Pancreas (tissue), 10 donors: ENCODE measurements around the gene TAF5L. TPM values are rescaled to one million over a fixed set of nuclear protein-coding genes. Genes with fewer than 3 reads are reported as not detected.
"Not testable (repeated sequence)": the region's sequence is repeated elsewhere in the genome, so short reads cannot be mapped to it uniquely, and the experiment has no call there.

Source experiments
- ATAC-seq, 4 donors: fragments of 200-7000 bp; cut with Tn5 transposase; one replicate each; pipeline versions ENCODE4 v1.8.0 to v1.9.1; 2020; ENCODE audit warnings: mild to moderate bottlenecking in 4 of 4, moderate library complexity in 4 of 4
- DNase-seq, 6 donors: peaks; one replicate each; pipeline ENCODE4 v3.0.0-alpha.2; 2020
- FAIRE-seq: peaks from 2 replicates; lab custom pipeline; 2012; peaks lifted over from hg19 to GRCh38; lab: Jason Lieb, UNC
- H3K27ac ChIP-seq, 4 donors: fragments of 200-600 bp; sonication (generic); 1 replicate in 3 of 4; 2 replicates in 1 of 4; pipeline versions ENCODE4 v1.5.0 to v1.8.0; 2020
- H3K27me3 ChIP-seq, 4 donors: fragments of 200-600 bp; one replicate each; pipeline ENCODE4 v1.8.0; 2021
- H3K36me3 ChIP-seq, 3 donors: fragments of 200-600 bp; sonication (generic) in 1 of 3; one replicate each; pipeline versions ENCODE4 v1.5.0 to v1.8.0; 2020 to 2021
- H3K4me1 ChIP-seq, 3 donors: fragments of 200-600 bp; one replicate each; pipeline ENCODE4 v1.8.0; 2021
- H3K4me3 ChIP-seq, 4 donors: fragments of 200-600 bp; sonication (generic) in 2 of 4; one replicate each; pipeline versions ENCODE4 v1.5.0 to v1.8.0; 2020 to 2021
- H3K9me3 ChIP-seq, 4 donors: fragments of 200-600 bp; one replicate each; pipeline ENCODE4 v1.8.0; 2021
- CTCF ChIP-seq, 4 donors: fragments of 200-600 bp; sonication (generic) in 3 of 4; IDR thresholded peaks; one replicate each; pipeline versions ENCODE4 v1.5.0 to v1.8.0; 2021; ENCODE audit warnings: antibody characterized with exemption in 4 of 4
- WGBS, 2 donors: extraction: QIAGEN DNeasy Blood & Tissue Kit; methylation state at CpG; one replicate each; pipeline ENCODE4 v1.1.7; 2013; 5-methylcytosine and 5-hydroxymethylcytosine counted together
- intact Hi-C, 3 donors: fragments of 100-400 bp; cut with DNase I; formaldehyde crosslinking; loops; one replicate each; pipeline versions ENCODE4 v1.11.1 to v1.14.2; 2022
- polyA plus RNA-seq, 2 donors: library from polyadenylated mRNA; stranded (reverse); fragments of 200-250 nt; gene quantifications; one replicate each; pipeline ENCODE4 v1.2.3, GENCODE V29; 2013
- total RNA-seq, 6 donors: library from RNA; stranded (reverse); fragmentation: NEBNext Ultra II Directional in 4 of 6; extraction: Animal tissue kit (Norgen Biotek cat#: 25700) in 4 of 6; gene quantifications; one replicate each; pipeline versions ENCODE4 v1.2.1 to v1.2.4, GENCODE V29; 2021 to 2023
- donor health status: healthy with polysubstance abuse.
- donor health status: DM: no; HTN: no; CAD: no; lungs with moderate emphysema.
- donor health status: DM: no; HTN: no; CAD: no.
- donor health status: control.
- donor health status: control.
- donor health status: Bipolar disorder and iron deficiency.
- donor health status: DM: yes; HTN: yes; CAD: no.
- donor health status: DM: no; HTN: no; CAD: no.
- donor health status: DM: no; HTN: no; CAD: no.
- donor health status: DM: yes; HTN: yes; CAD: no.

Gene TAF5L
- total and polyA plus RNA-seq, 8 donors, result 4.4 to 9.5 (median 7.1) TPM

- intact Hi-C loops, result no loop called here
- TF ChIP-seq CTCF (IDR thresholded peaks at IDR 0.05), result no peak
- Histone ChIP-seq H3K4me3 (no peak overlapping the region), H3K27me3 (no peaks in the 10 kb centered on the region), H3K9me3 (no peaks in the 10 kb centered on the region), H3K36me3 (peaks cover 0 to 31% (median 6%) of the 10 kb centered on the region in 3 donors), H3K27ac (peak overlapping the region in 2 of 4 donors; percentile 21 to 47), H3K4me1 (no peaks in the 10 kb centered on the region)
- DNase-seq, result peak in 3 of 6 donors; percentile 11 to 18 (median 15)
- FAIRE-seq, result peak; percentile 56
- peak in 3 of 4 donors; percentile 46 to 72 (median 63) for ATAC-seq
- WGBS, 2 donors, result 78 to 85% methylated on average over 7 of the region's 7 CpGs
Measured at GRCh38 chr1:229596925-229597699, 28.8 kb downstream of the TAF5L start.

GRCh38 chr1:229595876-229596275, 30.0 kb downstream of the TAF5L start:
- H3K27ac ChIP-seq, ATAC-seq, H3K27me3 ChIP-seq, H3K4me3 ChIP-seq, H3K9me3 ChIP-seq, intact Hi-C loops, H3K4me1 ChIP-seq, DNase-seq, FAIRE-seq: not testable (repeated sequence)
- WGBS, 2 donors, result 96 to 97% methylated on average over 7 of the region's 7 CpGs
- peaks cover 0 to 22% (median 6%) of the 10 kb centered on the region in 3 donors for H3K36me3 ChIP-seq

- DNase-seq, result peak in 1 of 6 donors; percentile 47
- Histone ChIP-seq H3K4me3 (no peak overlapping the region), H3K9me3 (no peaks in the 10 kb centered on the region), H3K27ac (no peak overlapping the region), H3K36me3 (peaks cover 0 to 18% (median 6%) of the 10 kb centered on the region in 3 donors), H3K27me3 (no peaks in the 10 kb centered on the region), H3K4me1 (no peaks in the 10 kb centered on the region)
- intact Hi-C loops, result no loop called here
- ATAC-seq, result no peak
- no peak for FAIRE-seq
- WGBS, 2 donors, result 93 to 94% methylated on average over 34 of the region's 34 CpGs
- TF ChIP-seq CTCF (IDR thresholded peaks at IDR 0.05), result no peak
Measured at GRCh38 chr1:229594227-229595008, 31.5 kb downstream of the TAF5L start.

GRCh38 chr1:229593800-229594199, 32.1 kb downstream of the TAF5L start:
- Histone ChIP-seq H3K9me3 (no peaks in the 10 kb centered on the region), H3K27ac (no peak overlapping the region), H3K36me3 (peaks cover 0 to 18% (median 6%) of the 10 kb centered on the region in 3 donors), H3K4me1 (no peaks in the 10 kb centered on the region), H3K27me3 (no peaks in the 10 kb centered on the region), H3K4me3 (no peak overlapping the region)
- no peak for FAIRE-seq
- intact Hi-C loops, result no loop called here
- TF ChIP-seq CTCF (IDR thresholded peaks at IDR 0.05), result no peak
- DNase-seq, result no peak
- ATAC-seq, result no peak
- 80 to 94% methylated on average over 12 of the region's 12 CpGs for WGBS, 2 donors

GRCh38 chr1:229590119-229590518, 35.8 kb downstream of the TAF5L start:
- Histone ChIP-seq H3K4me1 (no peaks in the 10 kb centered on the region), H3K9me3 (no peaks in the 10 kb centered on the region), H3K27me3 (no peaks in the 10 kb centered on the region), H3K4me3 (no peak overlapping the region), H3K27ac (no peak overlapping the region), H3K36me3 (peaks cover 0 to 18% (median 6%) of the 10 kb centered on the region in 3 donors)
- no peak for TF ChIP-seq CTCF (IDR thresholded peaks at IDR 0.05)
- ATAC-seq (no peak), FAIRE-seq (no peak), DNase-seq (no peak)
- WGBS, 2 donors, result 96 to 97% methylated on average over 5 of the region's 5 CpGs
- intact Hi-C loops, result no loop called here
